Mesothelial cell of epicardium (in vitro differentiated cells): ENCODE data around the gene RACGAP1. TPM values are rescaled to one million over a fixed set of nuclear protein-coding genes. Genes with fewer than 3 reads are reported as not detected.

Source experiments
- DNase-seq, 2 experiments: peaks; one replicate each; pipeline ENCODE4 v3.0.0; 2021; ENCODE audit warnings: low spot score in 2 of 2; ENCODE audit not compliant: unreplicated experiment in 2 of 2
- H3K27ac Mint-ChIP-seq: 2 replicates; pipeline ENCODE4 v1.8.0; 2021; ENCODE audit warnings: mixed read lengths
- H3K27me3 Mint-ChIP-seq: 2 replicates; pipeline ENCODE4 v1.8.0; 2021; ENCODE audit warnings: low read depth, mixed read lengths
- H3K36me3 Mint-ChIP-seq: 2 replicates; pipeline ENCODE4 v1.8.0; 2021; ENCODE audit warnings: mixed read lengths
- H3K4me1 Mint-ChIP-seq: 2 replicates; pipeline ENCODE4 v1.8.0; 2021; ENCODE audit warnings: mixed read lengths
- H3K4me3 Mint-ChIP-seq: 2 replicates; pipeline ENCODE4 v1.8.0; 2021; ENCODE audit warnings: mild to moderate bottlenecking, moderate library complexity, mixed read lengths
- H3K9me3 Mint-ChIP-seq: 2 replicates; pipeline ENCODE4 v1.8.0; 2021; ENCODE audit warnings: mixed read lengths
- CTCF ChIP-seq: fragments of 200-600 bp; sonication (generic); IDR thresholded peaks from one replicate; pipeline ENCODE4 v1.5.0; 2021; ENCODE audit warnings: antibody characterized with exemption; ENCODE audit not compliant: unreplicated experiment
- total RNA-seq: library from RNA; stranded (reverse); gene quantifications from 3 replicates; pipeline ENCODE4 v1.2.1, GENCODE V29; 2021

RACGAP1 gene
- total RNA-seq, 1 donor from 2014 or later: 29.8 TPM

DNA sequence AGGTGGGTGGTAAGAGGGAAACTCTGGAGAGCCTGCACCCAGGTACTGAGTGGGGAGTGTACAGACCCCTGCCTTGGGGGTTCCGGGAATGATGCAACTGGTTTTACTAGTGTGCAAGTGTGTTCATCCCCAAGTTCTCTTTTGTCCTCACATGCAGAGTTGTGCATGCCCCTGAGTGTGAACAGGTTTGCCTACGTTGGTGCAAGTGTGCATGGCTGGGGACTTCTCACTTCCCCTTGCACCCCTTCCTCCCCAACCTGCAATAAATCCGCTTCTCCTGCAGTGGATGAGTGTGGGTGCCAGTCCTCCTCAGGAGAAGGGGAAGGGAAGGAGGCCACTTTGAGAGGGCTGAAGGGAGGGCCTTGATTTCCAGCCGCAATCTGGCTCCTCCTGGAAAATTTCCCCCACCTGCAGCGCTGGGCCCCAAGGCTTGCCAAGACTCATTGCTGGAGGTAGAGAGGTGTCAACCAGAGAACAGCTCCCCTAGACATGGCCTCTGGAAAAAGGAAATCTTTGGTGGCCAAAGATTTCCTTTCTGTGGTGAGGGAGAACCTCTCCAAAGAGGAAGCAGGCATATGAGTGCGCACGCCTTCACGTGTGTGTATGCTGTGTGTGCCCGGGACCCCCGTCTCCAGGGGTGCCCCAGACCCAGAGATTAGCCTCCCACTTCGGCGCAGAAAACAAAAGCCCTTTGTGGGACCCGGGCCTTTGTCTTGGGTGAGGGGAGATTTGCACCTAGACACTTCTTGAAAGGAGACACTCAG is 69.2 kb downstream of the RACGAP1 start:
- no peak for DNase-seq
- Mint-ChIP-seq H3K36me3 (no peaks in the 10 kb centered on the region), H3K4me1 (peaks cover 14% of the 10 kb centered on the region), H3K9me3 (no peaks in the 10 kb centered on the region), H3K4me3 (no peak overlapping the region), H3K27ac (no peak overlapping the region), H3K27me3 (peaks cover 67% of the 10 kb centered on the region)
- no peak for TF ChIP-seq CTCF

DNA sequence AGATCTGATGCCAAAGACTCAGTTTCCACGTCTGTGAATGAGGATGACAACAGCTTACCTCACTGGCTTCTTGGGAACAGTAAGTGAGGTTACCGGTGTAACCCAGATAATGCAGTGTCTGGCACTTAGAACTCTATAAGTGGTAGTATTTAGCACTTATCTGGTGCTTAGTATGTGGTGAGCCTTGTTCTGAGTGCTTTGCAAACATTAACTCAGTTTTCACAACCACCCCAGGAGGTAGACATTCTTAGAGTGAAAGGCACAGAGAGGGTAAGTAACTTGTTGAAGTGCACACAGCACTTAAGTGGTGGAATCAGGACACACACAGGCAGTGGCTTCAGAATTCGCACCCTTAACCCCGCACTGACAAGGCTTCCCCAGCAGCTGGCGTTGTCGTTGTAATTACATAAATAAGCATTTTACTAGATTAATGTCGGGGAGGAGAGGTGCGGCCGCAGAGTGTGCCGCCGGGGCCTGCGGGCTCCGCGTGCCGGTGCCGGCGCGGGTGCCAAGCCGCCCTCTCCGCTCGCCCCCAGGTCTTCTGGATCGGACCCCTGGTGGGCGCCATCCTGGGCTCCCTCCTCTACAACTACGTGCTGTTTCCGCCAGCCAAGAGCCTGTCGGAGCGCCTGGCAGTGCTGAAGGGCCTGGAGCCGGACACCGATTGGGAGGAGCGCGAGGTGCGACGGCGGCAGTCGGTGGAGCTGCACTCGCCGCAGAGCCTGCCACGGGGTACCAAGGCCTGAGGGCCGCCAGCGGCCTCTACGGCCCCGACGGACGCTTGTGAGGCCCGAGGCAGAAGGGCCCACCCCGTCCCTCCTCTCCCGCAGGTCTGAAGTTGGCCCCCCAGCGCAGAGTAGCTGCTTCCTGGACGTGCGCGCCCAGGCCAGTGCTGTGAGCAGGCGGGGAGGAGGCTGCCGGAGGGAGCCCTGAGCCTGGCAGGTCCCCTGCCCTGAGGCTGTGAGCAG is 70.1 kb downstream of the RACGAP1 start:
- H3K27ac Mint-ChIP-seq: no peak overlapping the region
- no peak overlapping the region for H3K4me3 Mint-ChIP-seq
- no peaks in the 10 kb centered on the region for H3K9me3 Mint-ChIP-seq
- H3K4me1 Mint-ChIP-seq: peaks cover 10% of the 10 kb centered on the region
- DNase-seq: no peak
- no peak for TF ChIP-seq CTCF
- peaks cover 58% of the 10 kb centered on the region for H3K27me3 Mint-ChIP-seq
- no peaks in the 10 kb centered on the region for H3K36me3 Mint-ChIP-seq

GRCh38 chr12:49953961-49954846 is 71.1 kb downstream of the RACGAP1 start:
- H3K9me3 Mint-ChIP-seq: no peaks in the 10 kb centered on the region
- H3K36me3 Mint-ChIP-seq: no peaks in the 10 kb centered on the region
- H3K27me3 Mint-ChIP-seq: peaks cover 49% of the 10 kb centered on the region
- no peak overlapping the region for H3K27ac Mint-ChIP-seq
- DNase-seq: no peak
- H3K4me3 Mint-ChIP-seq: no peak overlapping the region
- TF ChIP-seq CTCF: no peak
- H3K4me1 Mint-ChIP-seq: peaks cover 7% of the 10 kb centered on the region

DNA sequence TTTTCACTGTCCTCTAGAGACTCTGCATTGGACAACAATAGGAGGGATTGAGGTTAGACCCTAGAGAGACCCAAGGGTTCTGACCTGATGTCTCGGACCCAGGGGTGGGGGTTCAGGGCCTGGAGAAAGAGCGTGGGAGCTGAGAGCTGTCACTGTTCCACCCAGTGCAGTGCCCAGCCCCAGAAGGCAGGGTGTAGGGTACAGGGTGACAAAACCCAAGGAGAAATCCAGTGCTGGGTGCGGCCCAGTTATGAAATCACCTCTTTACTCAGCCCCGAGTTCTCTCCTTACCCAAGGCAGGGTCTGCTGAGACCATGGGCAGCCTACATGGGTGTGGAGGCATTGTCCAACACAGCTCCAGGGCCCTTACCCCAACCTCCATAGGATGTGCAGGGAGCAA is 72.1 kb downstream of the RACGAP1 start:
- no peaks in the 10 kb centered on the region for H3K36me3 Mint-ChIP-seq
- H3K27me3 Mint-ChIP-seq: peaks cover 38% of the 10 kb centered on the region
- no peaks in the 10 kb centered on the region for H3K9me3 Mint-ChIP-seq
- H3K4me1 Mint-ChIP-seq: peaks cover 7% of the 10 kb centered on the region
- no peak for DNase-seq
- H3K4me3 Mint-ChIP-seq: no peak overlapping the region
- TF ChIP-seq CTCF: no peak
- no peak overlapping the region for H3K27ac Mint-ChIP-seq

- no peak for TF ChIP-seq CTCF
- Mint-ChIP-seq H3K27ac (no peak overlapping the region), H3K36me3 (no peaks in the 10 kb centered on the region), H3K27me3 (peaks cover 32% of the 10 kb centered on the region), H3K4me1 (peaks cover 7% of the 10 kb centered on the region), H3K9me3 (no peaks in the 10 kb centered on the region), H3K4me3 (no peak overlapping the region)
- no peak for DNase-seq
These were observed 72.8 kb downstream of the RACGAP1 start for GRCh38 chr12:49952391-49953055.
